GM18870 (cell line): ENCODE results near the gene GRIK1.

Experiments
- ATAC-seq: cut with Tn5 transposase; IDR thresholded peaks from one replicate; pipeline ENCODE4 v1.9.1; 2021; ENCODE audit warnings: moderate library complexity; ENCODE audit not compliant: unreplicated experiment

The GRIK1 gene

GRCh38 chr21:29499229-29499628 is 440.6 kb downstream of the GRIK1 start:
- no peak for ATAC-seq

GRCh38 chr21:29496337-29496736 is 443.5 kb downstream of the GRIK1 start:
- ATAC-seq: no peak

GRCh38 chr21:29490016-29490415 is 449.8 kb downstream of the GRIK1 start:
- ATAC-seq: no peak

- no peak for ATAC-seq
These were observed 452.6 kb downstream of the GRIK1 start for GRCh38 chr21:29487154-29487553.
